ELR (cell line): ENCODE measurements around the gene BMP5.
A peak's percentile ranks its signal among the peaks of the same experiment; 100 is the strongest.

Source experiments
- DNase-seq: peaks from one replicate; pipeline ENCODE4 v3.0.0-alpha.2; 2015; ENCODE audit warnings: low read depth

The BMP5 gene

DNA sequence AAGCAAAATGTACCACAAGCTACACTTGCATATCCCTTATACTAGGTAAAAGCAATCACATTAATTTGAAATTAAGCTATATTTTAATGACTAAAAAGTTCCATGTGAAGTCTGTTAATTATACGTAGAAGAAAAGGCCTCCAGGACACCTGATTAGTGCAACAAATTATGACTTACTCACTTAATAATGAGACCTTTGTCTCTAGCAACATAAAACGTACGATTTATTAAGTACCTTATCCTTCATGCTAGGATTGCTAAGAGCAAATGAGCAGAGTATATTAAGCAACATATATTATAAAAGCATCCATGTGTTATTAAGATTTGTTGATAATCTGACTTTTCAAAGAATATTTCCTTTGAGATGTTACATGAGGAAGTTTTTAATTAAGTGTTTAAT lies 2.5 kb downstream of the BMP5 start:
- no peak for DNase-seq

DNA sequence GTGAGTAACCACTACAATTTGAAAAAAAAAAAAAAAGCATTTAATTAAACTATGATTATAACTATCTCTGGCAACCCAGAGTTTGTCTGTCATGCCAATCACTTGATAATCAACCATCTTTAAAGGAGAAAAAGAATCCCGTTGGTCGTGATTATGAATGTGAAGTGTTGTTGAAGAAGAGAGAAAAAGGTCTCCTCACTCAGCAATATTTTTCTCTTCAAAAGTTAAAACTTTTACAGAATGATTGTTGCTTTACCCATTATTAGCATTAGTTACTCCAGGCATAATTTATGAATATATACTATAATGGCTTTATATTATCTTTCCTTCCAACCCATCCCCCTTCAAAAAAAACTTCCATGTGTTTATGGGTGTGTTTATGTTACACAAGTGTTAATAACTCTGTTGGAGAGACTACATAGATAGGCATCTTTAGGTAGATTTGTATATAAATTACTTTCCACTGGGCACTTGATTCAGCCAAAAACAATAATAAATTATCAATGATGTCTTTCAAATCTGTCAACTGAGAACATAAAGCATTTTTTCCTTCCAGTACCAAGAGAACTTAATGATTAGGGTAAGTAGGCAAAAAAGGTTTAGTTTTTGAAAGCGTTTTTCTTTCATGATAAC lies 5.1 kb downstream of the BMP5 start:
- no peak for DNase-seq

DNA sequence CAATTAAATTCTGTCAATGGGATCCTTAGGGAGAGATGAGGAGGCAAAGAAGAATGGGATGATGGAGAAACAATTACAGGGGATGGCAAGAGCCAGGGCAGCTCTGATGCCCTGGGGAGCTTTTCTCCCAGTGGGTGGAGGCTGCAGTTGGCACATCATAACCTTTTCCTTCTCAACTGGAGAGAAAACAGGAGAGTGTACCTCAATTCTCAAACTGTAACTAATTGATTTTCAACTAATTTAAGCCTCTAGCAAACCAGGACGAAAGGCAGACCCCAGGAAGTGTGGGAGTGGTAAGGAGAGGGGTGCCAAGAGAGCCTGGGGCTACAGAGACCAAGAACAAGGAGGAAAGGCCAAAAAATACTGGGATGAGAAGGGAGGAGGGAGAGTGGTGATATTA lies 5.7 kb downstream of the BMP5 start:
- DNase-seq = no peak

GRCh38 chr6:55868771-55869479 lies 6.5 kb downstream of the BMP5 start:
- peak; percentile 95 for DNase-seq

DNA sequence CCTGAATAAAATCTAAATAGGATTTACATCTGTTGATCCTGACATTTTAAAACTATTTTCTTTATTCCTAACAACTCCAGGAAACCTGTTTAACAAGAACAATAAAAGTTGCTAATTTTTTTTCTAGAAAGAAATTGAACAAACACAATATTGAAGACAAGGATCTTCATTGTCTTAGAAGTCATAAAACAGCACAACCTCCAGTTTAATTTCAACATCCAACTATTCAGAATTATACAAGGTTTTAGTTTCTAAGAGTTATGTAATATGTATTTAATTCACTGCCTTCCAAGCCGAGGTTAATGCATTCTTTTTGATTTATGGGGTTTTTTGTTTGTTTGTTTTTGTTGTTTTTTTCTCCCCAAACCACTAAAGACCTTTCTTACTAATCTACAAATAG lies 7.2 kb downstream of the BMP5 start:
- no peak for DNase-seq

DNA sequence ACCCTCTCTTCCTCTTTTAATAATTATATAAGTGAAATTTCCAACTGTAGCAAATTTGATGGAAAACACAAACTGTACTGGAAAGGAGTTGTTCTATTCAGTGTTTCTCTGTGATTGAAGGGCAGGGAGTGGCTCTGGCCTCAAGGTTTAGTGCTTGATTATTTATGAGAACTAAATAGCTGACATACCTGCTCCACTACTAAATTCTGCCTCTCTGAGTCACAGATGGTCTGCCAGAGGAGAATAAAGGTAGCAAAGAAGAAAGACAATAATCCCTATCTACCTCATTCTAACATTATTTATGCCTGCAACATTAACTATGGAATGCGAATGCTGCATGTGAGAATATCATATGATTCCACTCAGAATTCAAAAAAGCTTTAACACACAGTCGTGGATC lies 9.3 kb downstream of the BMP5 start:
- DNase-seq = peak; percentile 30

GRCh38 chr6:55853008-55854001 lies 22.1 kb downstream of the BMP5 start:
- DNase-seq = peak; percentile 62

DNA sequence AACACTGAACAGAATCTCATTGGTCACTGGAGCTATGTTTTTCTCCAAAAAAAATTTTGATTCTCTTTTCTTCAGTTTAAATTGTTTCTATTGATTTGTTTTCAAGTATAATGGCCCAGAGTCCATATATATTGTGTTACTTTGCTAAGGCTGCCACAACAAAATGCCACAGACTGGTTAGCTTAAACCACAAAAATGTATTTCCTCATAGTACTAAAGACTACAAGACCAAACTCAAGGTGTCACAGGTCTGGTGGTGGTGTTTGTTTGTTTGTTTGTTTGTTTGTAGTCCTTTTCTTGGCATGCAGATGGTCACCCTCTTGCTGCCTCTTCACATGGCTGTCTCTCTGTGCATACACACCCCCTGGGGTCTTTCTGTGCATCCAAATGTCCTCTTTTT lies 34.0 kb downstream of the BMP5 start:
- DNase-seq = no peak

DNA sequence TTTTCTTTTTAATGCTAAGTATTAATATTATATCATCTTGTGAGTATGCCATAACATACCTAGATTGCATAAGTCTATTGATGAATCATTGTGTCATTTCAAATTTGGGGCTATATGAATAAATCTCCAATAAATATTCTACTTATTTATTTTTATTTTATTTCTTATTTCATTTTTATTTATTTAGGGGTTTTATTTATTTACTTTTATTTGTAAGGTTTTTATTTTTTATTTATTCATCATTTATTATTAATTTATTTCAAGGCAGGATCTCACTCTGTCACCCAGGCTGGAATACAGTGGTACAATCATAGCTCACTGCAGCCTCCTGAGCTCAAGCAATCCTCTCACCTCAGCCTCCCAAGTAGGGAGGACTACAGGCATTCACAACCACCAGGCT lies 36.3 kb downstream of the BMP5 start:
- DNase-seq = no peak

- no peak for DNase-seq
Measured at GRCh38 chr6:55836945-55837344, 38.4 kb downstream of the BMP5 start.

GRCh38 chr6:55836481-55836880 lies 38.9 kb downstream of the BMP5 start:
- no peak for DNase-seq

DNA sequence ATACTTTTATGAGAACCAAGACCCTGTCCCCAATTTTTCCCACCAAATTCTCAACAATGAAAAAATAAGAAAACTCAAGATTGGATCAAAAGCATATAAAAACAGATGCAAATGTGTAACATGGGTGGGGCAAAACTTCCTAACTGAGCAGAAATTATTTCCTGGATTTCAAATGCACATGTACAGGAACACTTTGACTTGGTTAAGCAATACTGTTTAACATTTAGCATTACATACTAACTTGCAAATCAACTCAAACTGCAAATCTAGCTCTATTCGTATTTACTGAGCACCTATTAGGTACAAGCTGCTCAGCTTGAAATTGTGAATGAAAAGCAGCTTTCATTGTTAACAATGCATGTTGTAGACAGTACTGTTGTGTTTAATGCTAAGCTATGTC lies 40.2 kb downstream of the BMP5 start:
- no peak for DNase-seq

DNA sequence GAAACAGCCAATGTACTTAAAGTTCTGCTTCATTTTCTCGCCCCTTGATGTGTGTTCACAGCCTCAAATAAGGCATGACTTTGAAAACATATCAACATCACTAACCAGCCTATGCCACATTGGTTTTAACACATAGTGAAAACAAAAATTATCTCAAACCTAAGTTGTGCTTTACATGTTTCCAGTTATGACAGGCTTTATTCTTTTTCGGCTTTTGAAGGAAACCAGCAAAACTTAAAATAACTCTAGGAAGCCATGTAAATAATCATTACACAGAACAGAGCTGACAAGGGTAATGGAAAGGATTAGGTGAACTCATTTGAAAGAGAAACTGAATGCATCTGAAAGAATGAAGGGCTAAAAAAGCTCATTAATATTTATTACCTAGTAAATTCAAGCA lies 42.1 kb downstream of the BMP5 start:
- no peak for DNase-seq

DNA sequence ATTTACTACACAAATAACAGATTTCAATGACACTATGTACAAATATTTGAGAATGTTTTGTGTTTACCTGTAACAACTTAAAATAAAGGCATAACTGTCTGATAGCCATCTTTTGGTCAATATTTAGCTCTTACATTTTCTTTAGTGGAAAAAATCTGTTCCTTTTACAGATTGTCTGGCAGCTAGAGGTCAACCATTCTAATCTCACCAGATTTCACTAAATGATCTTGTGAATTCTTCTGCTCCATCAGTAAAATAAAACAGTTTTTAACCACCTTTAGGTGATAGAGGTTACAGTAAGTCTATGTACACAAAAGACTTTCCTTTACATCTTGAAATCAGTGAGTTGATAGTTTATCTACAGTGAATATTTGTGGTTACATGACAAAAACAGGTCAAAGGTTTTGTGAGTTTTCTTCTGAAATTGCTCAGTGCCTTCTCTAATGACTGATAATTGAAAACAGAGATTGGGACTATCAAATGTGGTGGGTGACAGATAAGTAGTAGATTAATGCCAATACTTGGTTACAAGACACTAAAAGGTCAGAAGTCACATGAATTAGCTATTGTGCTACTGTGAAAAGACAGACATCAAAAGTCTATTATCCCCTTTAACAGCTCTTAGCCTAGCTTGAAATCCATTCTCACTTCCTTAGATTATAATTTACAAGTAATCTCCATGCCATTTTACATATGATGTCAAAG lies 47.4 kb downstream of the BMP5 start:
- DNase-seq = peak; percentile 50

DNA sequence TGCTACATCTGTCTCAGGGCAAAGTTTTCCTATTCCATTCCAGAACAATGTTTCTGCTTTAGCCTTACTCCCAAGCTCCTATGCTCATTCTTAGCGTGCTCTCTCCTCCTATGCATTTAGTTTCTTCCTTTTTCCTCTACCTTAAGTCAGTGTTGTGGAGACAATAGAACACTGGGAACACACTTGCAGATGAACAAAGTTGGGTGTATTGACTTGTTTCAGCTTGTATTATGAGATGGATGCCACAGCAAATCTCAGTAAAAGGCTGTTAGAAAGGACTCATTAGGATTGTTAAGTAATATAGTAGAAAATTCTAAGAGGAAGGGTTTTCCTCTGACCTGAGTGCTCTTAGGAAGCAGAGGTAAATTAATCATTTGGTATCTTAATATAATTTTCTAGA lies 48.4 kb downstream of the BMP5 start:
- DNase-seq = no peak

DNA sequence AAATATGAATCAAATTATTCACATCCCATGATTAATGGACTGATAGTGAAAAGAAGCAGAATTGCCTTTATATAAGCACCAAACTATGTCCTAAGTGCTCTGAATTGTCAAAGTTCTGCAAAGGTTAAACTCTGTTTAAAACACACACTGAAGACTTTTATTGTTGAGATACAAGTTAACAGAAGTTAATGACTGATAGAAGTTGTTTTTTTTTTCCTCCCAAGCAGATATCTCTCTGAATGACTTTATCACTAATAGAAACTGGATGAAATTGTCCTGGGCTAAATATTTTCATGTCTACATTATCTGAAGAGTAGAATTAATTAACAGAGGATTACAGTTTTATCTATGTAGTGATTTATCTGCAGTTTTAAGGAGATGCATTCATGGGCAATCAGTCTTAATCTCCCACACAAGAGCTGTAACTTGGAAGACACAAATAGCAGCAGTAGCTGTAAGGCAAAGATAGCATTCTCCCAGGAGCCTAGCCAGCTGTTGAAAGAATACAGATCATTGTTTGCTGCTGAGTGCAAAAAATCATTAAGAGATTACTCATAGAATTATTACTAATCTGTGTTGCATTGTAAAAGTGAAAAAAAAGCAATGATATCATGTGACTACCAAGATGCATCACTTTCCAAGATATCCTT lies 49.9 kb downstream of the BMP5 start:
- peak; percentile 88 for DNase-seq

- peak; percentile 71 for DNase-seq
Measured at GRCh38 chr6:55822815-55823214, 52.6 kb downstream of the BMP5 start.

DNA sequence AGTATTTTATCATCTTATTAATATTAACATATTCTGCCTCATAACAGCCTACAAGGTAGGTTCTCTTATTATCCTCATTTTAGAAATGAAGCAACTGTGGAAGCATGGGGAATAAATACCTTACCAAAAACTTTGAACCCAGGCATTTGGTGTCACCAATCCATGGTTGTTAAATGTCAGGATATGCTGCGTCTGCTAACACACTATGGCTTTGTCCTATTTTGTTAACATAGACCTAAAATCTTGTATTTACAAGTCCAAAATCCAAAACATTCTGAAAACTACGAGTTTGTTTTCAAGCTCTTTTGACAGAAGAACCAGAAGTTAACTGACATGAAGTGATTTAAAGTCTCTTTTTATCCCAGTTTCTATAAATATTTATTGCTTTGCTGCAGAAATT lies 53.4 kb downstream of the BMP5 start:
- no peak for DNase-seq

- no peak for DNase-seq
Measured at GRCh38 chr6:55820696-55821095, 54.7 kb downstream of the BMP5 start.

- peak; percentile 41 for DNase-seq
Measured at GRCh38 chr6:55819811-55820210, 55.6 kb downstream of the BMP5 start.

GRCh38 chr6:55818482-55818881 lies 56.9 kb downstream of the BMP5 start:
- DNase-seq = no peak

- no peak for DNase-seq
Measured at GRCh38 chr6:55812509-55812908, 62.9 kb downstream of the BMP5 start.
